ENCODE data around the gene PRKAG2. TPM values are rescaled to one million over a fixed set of nuclear protein-coding genes. Genes with fewer than 3 reads are reported as not detected.

PRKAG2 gene
- total and polyA plus RNA-seq, 2 of the 13 experiments (the other 11 are each of a cell fraction or from before 2014, with no cell fraction given), result 0.90 to 1.3 TPM

DNA sequence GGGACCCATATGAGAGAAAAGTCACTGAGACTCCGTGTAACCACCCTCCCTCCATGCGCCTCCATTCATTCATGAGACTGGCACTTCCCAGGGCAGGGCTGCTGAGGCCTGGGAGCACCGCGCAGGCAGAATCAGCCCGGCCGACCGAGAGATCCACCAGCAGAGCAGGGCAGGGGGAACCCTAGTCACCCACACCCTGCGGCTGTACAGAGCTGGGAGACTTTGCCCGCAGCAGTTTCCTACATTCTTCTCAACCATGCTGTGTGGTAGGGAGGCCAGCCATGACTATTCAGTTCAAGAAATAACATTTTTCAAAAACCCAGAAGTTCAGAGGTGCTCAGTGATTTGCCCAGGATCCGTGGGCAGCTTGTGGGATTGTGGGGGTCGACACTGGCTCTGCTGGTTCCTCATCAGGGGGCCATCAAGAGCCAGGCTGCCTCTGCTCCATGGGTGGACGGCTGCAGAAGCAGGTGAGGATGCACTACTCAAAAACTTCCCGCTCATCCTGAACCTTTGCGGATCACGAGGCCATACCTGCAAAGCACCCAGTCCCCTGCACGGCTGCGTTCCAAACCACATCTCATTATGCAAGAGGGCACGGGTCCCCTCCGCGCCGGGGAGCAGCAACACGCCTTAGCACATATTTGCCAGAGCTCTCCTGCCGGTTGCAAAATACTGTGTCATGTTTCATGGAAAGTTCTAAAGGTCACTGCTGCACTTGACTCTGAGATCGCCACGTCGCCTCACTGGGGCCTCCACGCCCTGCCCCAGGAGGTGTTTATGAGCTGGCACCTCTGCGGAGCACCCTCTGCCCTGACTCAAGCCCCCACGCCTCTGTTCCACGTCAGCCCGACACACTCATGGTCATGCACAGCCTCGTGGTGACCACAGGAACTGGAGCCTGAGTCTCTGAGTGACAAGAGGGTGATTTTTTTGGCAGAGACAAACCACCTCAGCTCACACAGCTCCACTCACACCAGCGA is 132.0 kb downstream of the PRKAG2 start (continued):
- TF ChIP-seq, protein P1, sequence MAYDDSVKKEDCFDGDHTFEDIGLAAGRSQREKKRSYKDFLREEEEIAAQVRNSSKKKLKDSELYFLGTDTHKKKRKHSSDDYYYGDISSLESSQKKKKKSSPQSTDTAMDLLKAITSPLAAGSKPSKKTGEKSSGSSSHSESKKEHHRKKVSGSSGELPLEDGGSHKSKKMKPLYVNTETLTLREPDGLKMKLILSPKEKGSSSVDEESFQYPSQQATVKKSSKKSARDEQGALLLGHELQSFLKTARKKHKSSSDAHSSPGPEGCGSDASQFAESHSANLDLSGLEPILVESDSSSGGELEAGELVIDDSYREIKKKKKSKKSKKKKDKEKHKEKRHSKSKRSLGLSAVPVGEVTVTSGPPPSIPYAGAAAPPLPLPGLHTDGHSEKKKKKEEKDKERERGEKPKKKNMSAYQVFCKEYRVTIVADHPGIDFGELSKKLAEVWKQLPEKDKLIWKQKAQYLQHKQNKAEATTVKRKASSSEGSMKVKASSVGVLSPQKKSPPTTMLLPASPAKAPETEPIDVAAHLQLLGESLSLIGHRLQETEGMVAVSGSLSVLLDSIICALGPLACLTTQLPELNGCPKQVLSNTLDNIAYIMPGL (CRISPR knock-in tag; IDR thresholded peaks at IDR 0.05; ENCODE audit: borderline replicate concordance in 1 of 2, low read depth in 1 of 2), result peak in 1 of 2 experiments; percentile 47; a peak in 1 of 4 replicates
- TF ChIP-seq ARHGAP35 (CRISPR knock-in tag; IDR thresholded peaks at IDR 0.05; ENCODE audit: borderline replicate concordance) (peak; percentile 82), SALL1 (CRISPR knock-in tag; IDR thresholded peaks at IDR 0.05) (peak; percentile 98), HMG20B (CRISPR knock-in tag; conservative IDR thresholded peaks at IDR 0.05) (peak; percentile 76; the same call in 1 of the 2 replicates), ZBTB3 (CRISPR knock-in tag; IDR thresholded peaks at IDR 0.05; ENCODE audit: borderline replicate concordance, low read depth) (no peak), NKX3-1 (CRISPR knock-in tag; IDR thresholded peaks at IDR 0.05) (no peak), TEAD2 (CRISPR knock-in tag; IDR thresholded peaks at IDR 0.05) (no peak), ZC3H13 (CRISPR knock-in tag; IDR thresholded peaks at IDR 0.05) (0 out of 2 replicates have a peak, but pooled peaks have one; percentile 28), RFX5 (IDR thresholded peaks at IDR 0.05; ENCODE audit: low read depth, low read length) (peak; percentile 37; the same call in 1 of the 2 replicates), LCORL (IDR thresholded peaks at IDR 0.05) (no peak), LCORL (CRISPR knock-in tag; IDR thresholded peaks at IDR 0.05) (peak; percentile 98; the same call in 1 of the 2 replicates)
- TF ChIP-seq, protein P2, sequence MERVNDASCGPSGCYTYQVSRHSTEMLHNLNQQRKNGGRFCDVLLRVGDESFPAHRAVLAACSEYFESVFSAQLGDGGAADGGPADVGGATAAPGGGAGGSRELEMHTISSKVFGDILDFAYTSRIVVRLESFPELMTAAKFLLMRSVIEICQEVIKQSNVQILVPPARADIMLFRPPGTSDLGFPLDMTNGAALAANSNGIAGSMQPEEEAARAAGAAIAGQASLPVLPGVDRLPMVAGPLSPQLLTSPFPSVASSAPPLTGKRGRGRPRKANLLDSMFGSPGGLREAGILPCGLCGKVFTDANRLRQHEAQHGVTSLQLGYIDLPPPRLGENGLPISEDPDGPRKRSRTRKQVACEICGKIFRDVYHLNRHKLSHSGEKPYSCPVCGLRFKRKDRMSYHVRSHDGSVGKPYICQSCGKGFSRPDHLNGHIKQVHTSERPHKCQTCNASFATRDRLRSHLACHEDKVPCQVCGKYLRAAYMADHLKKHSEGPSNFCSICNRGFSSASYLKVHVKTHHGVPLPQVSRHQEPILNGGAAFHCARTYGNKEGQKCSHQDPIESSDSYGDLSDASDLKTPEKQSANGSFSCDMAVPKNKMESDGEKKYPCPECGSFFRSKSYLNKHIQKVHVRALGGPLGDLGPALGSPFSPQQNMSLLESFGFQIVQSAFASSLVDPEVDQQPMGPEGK (CRISPR knock-in tag; IDR thresholded peaks at IDR 0.05), result peak; percentile 87
- TF ChIP-seq, protein P3, sequence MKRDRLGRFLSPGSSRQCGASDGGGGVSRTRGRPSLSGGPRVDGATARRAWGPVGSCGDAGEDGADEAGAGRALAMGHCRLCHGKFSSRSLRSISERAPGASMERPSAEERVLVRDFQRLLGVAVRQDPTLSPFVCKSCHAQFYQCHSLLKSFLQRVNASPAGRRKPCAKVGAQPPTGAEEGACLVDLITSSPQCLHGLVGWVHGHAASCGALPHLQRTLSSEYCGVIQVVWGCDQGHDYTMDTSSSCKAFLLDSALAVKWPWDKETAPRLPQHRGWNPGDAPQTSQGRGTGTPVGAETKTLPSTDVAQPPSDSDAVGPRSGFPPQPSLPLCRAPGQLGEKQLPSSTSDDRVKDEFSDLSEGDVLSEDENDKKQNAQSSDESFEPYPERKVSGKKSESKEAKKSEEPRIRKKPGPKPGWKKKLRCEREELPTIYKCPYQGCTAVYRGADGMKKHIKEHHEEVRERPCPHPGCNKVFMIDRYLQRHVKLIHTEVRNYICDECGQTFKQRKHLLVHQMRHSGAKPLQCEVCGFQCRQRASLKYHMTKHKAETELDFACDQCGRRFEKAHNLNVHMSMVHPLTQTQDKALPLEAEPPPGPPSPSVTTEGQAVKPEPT (CRISPR knock-in tag; IDR thresholded peaks at IDR 0.05; ENCODE audit: low read depth), result 0 out of 2 replicates have a peak, but pooled peaks have one; percentile 65
- TF ChIP-seq, protein P4, sequence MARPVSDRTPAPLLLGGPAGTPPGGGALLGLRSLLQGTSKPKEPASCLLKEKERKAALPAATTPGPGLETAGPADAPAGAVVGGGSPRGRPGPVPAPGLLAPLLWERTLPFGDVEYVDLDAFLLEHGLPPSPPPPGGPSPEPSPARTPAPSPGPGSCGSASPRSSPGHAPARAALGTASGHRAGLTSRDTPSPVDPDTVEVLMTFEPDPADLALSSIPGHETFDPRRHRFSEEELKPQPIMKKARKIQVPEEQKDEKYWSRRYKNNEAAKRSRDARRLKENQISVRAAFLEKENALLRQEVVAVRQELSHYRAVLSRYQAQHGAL (CRISPR knock-in tag; IDR thresholded peaks at IDR 0.05; ENCODE audit: not compliant biosample characterization), result no peak
- TF ChIP-seq, protein P5, sequence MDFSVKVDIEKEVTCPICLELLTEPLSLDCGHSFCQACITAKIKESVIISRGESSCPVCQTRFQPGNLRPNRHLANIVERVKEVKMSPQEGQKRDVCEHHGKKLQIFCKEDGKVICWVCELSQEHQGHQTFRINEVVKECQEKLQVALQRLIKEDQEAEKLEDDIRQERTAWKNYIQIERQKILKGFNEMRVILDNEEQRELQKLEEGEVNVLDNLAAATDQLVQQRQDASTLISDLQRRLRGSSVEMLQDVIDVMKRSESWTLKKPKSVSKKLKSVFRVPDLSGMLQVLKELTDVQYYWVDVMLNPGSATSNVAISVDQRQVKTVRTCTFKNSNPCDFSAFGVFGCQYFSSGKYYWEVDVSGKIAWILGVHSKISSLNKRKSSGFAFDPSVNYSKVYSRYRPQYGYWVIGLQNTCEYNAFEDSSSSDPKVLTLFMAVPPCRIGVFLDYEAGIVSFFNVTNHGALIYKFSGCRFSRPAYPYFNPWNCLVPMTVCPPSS (IDR thresholded peaks at IDR 0.05), result no peak
- TF ChIP-seq, protein P6, sequence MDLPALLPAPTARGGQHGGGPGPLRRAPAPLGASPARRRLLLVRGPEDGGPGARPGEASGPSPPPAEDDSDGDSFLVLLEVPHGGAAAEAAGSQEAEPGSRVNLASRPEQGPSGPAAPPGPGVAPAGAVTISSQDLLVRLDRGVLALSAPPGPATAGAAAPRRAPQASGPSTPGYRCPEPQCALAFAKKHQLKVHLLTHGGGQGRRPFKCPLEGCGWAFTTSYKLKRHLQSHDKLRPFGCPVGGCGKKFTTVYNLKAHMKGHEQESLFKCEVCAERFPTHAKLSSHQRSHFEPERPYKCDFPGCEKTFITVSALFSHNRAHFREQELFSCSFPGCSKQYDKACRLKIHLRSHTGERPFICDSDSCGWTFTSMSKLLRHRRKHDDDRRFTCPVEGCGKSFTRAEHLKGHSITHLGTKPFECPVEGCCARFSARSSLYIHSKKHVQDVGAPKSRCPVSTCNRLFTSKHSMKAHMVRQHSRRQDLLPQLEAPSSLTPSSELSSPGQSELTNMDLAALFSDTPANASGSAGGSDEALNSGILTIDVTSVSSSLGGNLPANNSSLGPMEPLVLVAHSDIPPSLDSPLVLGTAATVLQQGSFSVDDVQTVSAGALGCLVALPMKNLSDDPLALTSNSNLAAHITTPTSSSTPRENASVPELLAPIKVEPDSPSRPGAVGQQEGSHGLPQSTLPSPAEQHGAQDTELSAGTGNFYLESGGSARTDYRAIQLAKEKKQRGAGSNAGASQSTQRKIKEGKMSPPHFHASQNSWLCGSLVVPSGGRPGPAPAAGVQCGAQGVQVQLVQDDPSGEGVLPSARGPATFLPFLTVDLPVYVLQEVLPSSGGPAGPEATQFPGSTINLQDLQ (CRISPR knock-in tag; IDR thresholded peaks at IDR 0.05), result peak; percentile 81; the same call in 1 of the 2 replicates
